IMR-90 (cell line): ENCODE data around the gene MCF2L. TPM values are rescaled to one million over a fixed set of nuclear protein-coding genes. Genes with fewer than 3 reads are reported as not detected.

Source experiments
- ATAC-seq: fragments of 200-7000 bp; cut with Tn5 transposase; 2 replicates; pipeline ENCODE4 v1.9.1; 2020; ENCODE audit warnings: low read depth, mild to moderate bottlenecking, moderate library complexity
- BruUV-seq: library from RNA; stranded (reverse); fragments of 400-500 nt; replicated peaks from 2 replicates; lab custom pipeline; 2021; lab: Mats Ljungman, UMichigan
- CTCF ChIA-PET: fragments of 300-600 bp; formaldehyde crosslinking; extraction: SDS; loops from one replicate; lab custom pipeline; 2021; ENCODE audit warnings: antibody characterized with exemption; lab: Yijun Ruan, JAX
- POLR2A ChIA-PET: fragments of 300-600 bp; sonication (Branson Sonifier 250); formaldehyde crosslinking; loops from one replicate; lab custom pipeline; 2022; ENCODE audit warnings: antibody characterized with exemption; ENCODE audit not compliant: unreplicated experiment; lab: Charles Lee
- DNase-seq: peaks from one replicate; pipeline ENCODE4 v3.0.0; 2013
- H2AFZ ChIP-seq: replicated peaks from 2 replicates; pipeline ENCODE3; 2013; ENCODE audit warnings: low read length, mild to moderate bottlenecking; ENCODE audit not compliant: poor library complexity
- H2AK5ac ChIP-seq: 2 replicates; pipeline ENCODE4 v1.6.1; 2013; ENCODE audit warnings: low read depth, low read length, inconsistent platforms
- H2AK9ac ChIP-seq: replicated peaks from 2 replicates; pipeline ENCODE3; 2013; ENCODE audit warnings: mild to moderate bottlenecking, low read depth, low read length, moderate library complexity; ENCODE audit not compliant: poor library complexity
- H2BK120ac ChIP-seq: 2 replicates; pipeline ENCODE4 v1.6.1; 2013; ENCODE audit warnings: low read depth, low read length, inconsistent platforms
- H2BK15ac ChIP-seq: 3 replicates; pipeline ENCODE4 v1.6.1; 2013; ENCODE audit warnings: low read depth, low read length, inconsistent platforms
- H2BK20ac ChIP-seq: 2 replicates; pipeline ENCODE4 v1.6.1; 2013; ENCODE audit warnings: low read depth, mild to moderate bottlenecking, inconsistent platforms, low read length, moderate library complexity
- H2BK5ac ChIP-seq: 2 replicates; pipeline ENCODE4 v1.6.1; 2013; ENCODE audit warnings: mild to moderate bottlenecking, low read depth, low read length, inconsistent platforms; ENCODE audit not compliant: poor library complexity, severe bottlenecking
- H3K14ac ChIP-seq: replicated peaks from 2 replicates; pipeline ENCODE4 v1.6.1; 2013; ENCODE audit warnings: low read depth, low read length, inconsistent platforms
- H3K18ac ChIP-seq: 2 replicates; pipeline ENCODE4 v1.6.1; 2013; ENCODE audit warnings: low read depth, low read length, control low read depth
- H3K23ac ChIP-seq: 2 replicates; pipeline ENCODE4 v1.6.1; 2013; ENCODE audit warnings: low read depth, low read length, inconsistent platforms
- H3K27ac ChIP-seq: 2 replicates; pipeline ENCODE4 v1.5.1; 2013; ENCODE audit warnings: mild to moderate bottlenecking, control low read depth, low read length; ENCODE audit not compliant: insufficient read depth
- H3K27me3 ChIP-seq: 2 replicates; pipeline ENCODE4 v1.6.1; 2013; ENCODE audit warnings: low read length; ENCODE audit not compliant: control insufficient read depth, insufficient read depth
- H3K36me3 ChIP-seq: 2 replicates; pipeline ENCODE4 v1.6.1; 2013; ENCODE audit warnings: low read length, mixed read lengths; ENCODE audit not compliant: control insufficient read depth, insufficient read depth
- H3K4ac ChIP-seq: 2 replicates; pipeline ENCODE4 v1.6.1; 2013; ENCODE audit warnings: low read depth, low read length, inconsistent platforms
- H3K4me1 ChIP-seq: 2 replicates; pipeline ENCODE4 v1.6.1; 2013; ENCODE audit warnings: low read length, mixed read lengths; ENCODE audit not compliant: control insufficient read depth, insufficient read depth
- H3K4me2 ChIP-seq: 2 replicates; pipeline ENCODE4 v1.6.1; 2013; ENCODE audit warnings: low read depth, mild to moderate bottlenecking, control low read depth, low read length, moderate library complexity
- H3K4me3 ChIP-seq: 2 replicates; pipeline ENCODE4 v1.5.1; 2013; ENCODE audit warnings: low read depth, mild to moderate bottlenecking, control low read depth, low read length, moderate library complexity; ENCODE audit not compliant: insufficient read depth
- H3K56ac ChIP-seq: 2 replicates; pipeline ENCODE4 v1.6.1; 2013; ENCODE audit warnings: low read length, inconsistent platforms; ENCODE audit not compliant: insufficient read depth; ENCODE audit errors: extremely low read depth
- H3K79me1 ChIP-seq, 2 experiments: 2 replicates each; pipeline ENCODE4 v1.6.1; 2013; ENCODE audit warnings: low read length in 2 of 2, inconsistent platforms in 1 of 2, low read depth in 1 of 2
- H3K9ac ChIP-seq: 2 replicates; pipeline ENCODE4 v1.6.1; 2013; ENCODE audit warnings: low read depth, low read length, control low read depth
- H3K9me1 ChIP-seq: 2 replicates; pipeline ENCODE4 v1.6.1; 2013; ENCODE audit warnings: low read length, inconsistent platforms; ENCODE audit not compliant: insufficient read depth
- H3K9me3 ChIP-seq: 2 replicates; pipeline ENCODE4 v1.6.1; 2013; ENCODE audit warnings: low read length; ENCODE audit not compliant: control insufficient read depth, insufficient read depth
- H4K20me1 ChIP-seq: 2 replicates; pipeline ENCODE4 v1.6.1; 2013; ENCODE audit warnings: low read length, inconsistent platforms; ENCODE audit not compliant: insufficient read depth
- H4K5ac ChIP-seq: 2 replicates; pipeline ENCODE4 v1.6.1; 2013; ENCODE audit warnings: mild to moderate bottlenecking, low read depth, low read length, control low read depth
- H4K8ac ChIP-seq, 2 experiments: 2 replicates each; pipeline ENCODE4 v1.6.1; 2013; ENCODE audit warnings: low read depth in 2 of 2, low read length in 2 of 2, control low read depth in 1 of 2, inconsistent platforms in 1 of 2
- H4K91ac ChIP-seq: 2 replicates; pipeline ENCODE4 v1.6.1; 2013; ENCODE audit warnings: low read depth, low read length, inconsistent platforms; ENCODE audit not compliant: insufficient read depth
- CHD1 ChIP-seq: IDR thresholded peaks from 2 replicates; pipeline ENCODE4 v1.6.1; 2012; ENCODE audit warnings: low read depth, low read length, improper control_type of control experiment
- NFE2L2 ChIP-seq: fragments of 150-350 bp; IDR thresholded peaks from 2 replicates; pipeline ENCODE4 v1.6.1; 2016; ENCODE audit warnings: low read depth, mild to moderate bottlenecking, low read length
- POLR2A ChIP-seq: IDR thresholded peaks from 2 replicates; pipeline ENCODE4 v1.6.1; 2012; ENCODE audit warnings: mild to moderate bottlenecking, low read depth, low read length
- RAD21 ChIP-seq: IDR thresholded peaks from 2 replicates; pipeline ENCODE4 v1.6.1; 2012; ENCODE audit warnings: low read length, improper control_type of control experiment
- RCOR1 ChIP-seq: IDR thresholded peaks from 2 replicates; pipeline ENCODE4 v1.6.1; 2012; ENCODE audit warnings: mild to moderate bottlenecking, low read length, improper control_type of control experiment; ENCODE audit not compliant: insufficient replicate concordance
- SMC3 ChIP-seq: fragments of 150-350 bp; IDR thresholded peaks from 2 replicates; pipeline ENCODE4 v1.6.1; 2016; ENCODE audit warnings: low read depth, mild to moderate bottlenecking, antibody characterized with exemption, low read length, moderate library complexity
- WGBS, 2 experiments: methylation state at CpG; one replicate each; pipeline versions ENCODE4 v1.1.5 to v1.1.7; 2013; ENCODE audit warnings: missing lambda C conversion rate in 2 of 2; ENCODE audit not compliant: insufficient read length in 1 of 2; ENCODE audit errors: extremely low coverage in 2 of 2; 5-methylcytosine and 5-hydroxymethylcytosine counted together
- dilution Hi-C: fragments of 300-500 bp; cut with HindIII; formaldehyde crosslinking; loops from one replicate; pipeline ENCODE4 v1.14.3; 2018; ENCODE audit warnings: low sequenced_read_pairs; ENCODE audit not compliant: unreplicated experiment
- in situ Hi-C: fragments of 300-500 bp; cut with MboI; formaldehyde crosslinking; loops from 3 replicates; pipeline ENCODE4 v1.14.3; 2019; ENCODE audit warnings: low sequenced_read_pairs, inconsistent platforms, mixed read lengths
- intact Hi-C: fragments of 100-400 bp; cut with micrococcal nuclease; formaldehyde crosslinking; loops from 2 replicates; pipeline ENCODE4 v1.10.0; 2022
- polyA plus RNA-seq, 3 experiments: library from polyadenylated mRNA; depleted of rRNA; stranded (reverse); fragments of >200 nt; gene quantifications; 2 replicates each; pipeline ENCODE4 v1.2.3, GENCODE V29; 2012; ENCODE audit warnings: low replicate concordance in 1 of 3
- total RNA-seq: library from RNA; depleted of rRNA; stranded (reverse); fragments of >200 nt; gene quantifications from 2 replicates; pipeline ENCODE4 v1.2.3, GENCODE V29; 2012
- TF ChIP-seq, protein P1 (sequence below): fragments of 150-350 bp; IDR thresholded peaks from 2 replicates; pipeline ENCODE4 v1.6.1; 2017; ENCODE audit warnings: mild to moderate bottlenecking, antibody characterized with exemption, low read length, low read depth

MCF2L gene
- total and polyA plus RNA-seq, 2 of the 4 experiments (the other 2 are of a cell fraction), result 0.18 TPM; not detected in 1

DNA sequence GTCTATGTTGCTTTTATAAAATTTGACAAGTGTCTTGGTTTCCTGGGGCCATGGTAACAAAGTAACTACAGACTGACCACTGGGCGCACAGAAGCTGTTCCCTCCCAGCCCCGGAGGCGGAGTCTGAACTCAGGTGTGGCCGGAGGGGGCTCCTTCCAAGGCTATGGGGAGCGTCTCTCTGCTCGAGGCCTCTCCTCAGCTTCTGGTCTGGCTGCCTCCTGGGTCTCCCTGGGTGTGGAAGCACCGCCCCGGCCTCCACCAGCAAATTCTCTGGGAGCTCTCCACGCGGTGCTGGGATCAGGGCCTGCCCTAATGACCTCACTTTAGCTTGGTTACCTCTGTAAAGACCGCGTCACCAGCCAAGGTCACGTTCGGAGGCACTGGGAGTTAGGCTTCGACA, 90.9 kb downstream of the MCF2L start:
- in situ Hi-C loops (no loop called here), dilution Hi-C loops (no loop called here), intact Hi-C loops (no loop called here)
- no peaks in the 10 kb centered on the region for H3K4me1 ChIP-seq
- 56% methylated on average over 11 of the region's 15 CpGs; no CpG with 5 or more reads in 1 of the 2 experiments for WGBS, 2 experiments
- H2BK20ac ChIP-seq, result no peak overlapping the region
- H2BK15ac ChIP-seq, result no peak overlapping the region
- DNase-seq (no peak), ATAC-seq (no peak)
- H4K20me1 ChIP-seq, result no peaks in the 10 kb centered on the region; the same call in 1 of the 2 replicates
- peaks cover 4% of the 10 kb centered on the region for H3K27me3 ChIP-seq
- ChIA-PET POLR2A (interaction anchor here (0.6 kb wide), 1 partner anchor 238 kb away, joined by 3 read pairs; no protein-coding TSS in a partner anchor), CTCF (no interaction called here)
- no peak overlapping the region for H3K56ac ChIP-seq
- no peak overlapping the region for H4K5ac ChIP-seq
- no peak for TF ChIP-seq RAD21
- TF ChIP-seq SMC3, result no peak
- TF ChIP-seq POLR2A, result no peak
- TF ChIP-seq NFE2L2, result no peak
- TF ChIP-seq CHD1, result no peak
- TF ChIP-seq, protein P1, sequence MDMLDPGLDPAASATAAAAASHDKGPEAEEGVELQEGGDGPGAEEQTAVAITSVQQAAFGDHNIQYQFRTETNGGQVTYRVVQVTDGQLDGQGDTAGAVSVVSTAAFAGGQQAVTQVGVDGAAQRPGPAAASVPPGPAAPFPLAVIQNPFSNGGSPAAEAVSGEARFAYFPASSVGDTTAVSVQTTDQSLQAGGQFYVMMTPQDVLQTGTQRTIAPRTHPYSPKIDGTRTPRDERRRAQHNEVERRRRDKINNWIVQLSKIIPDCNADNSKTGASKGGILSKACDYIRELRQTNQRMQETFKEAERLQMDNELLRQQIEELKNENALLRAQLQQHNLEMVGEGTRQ, result no peak
- TF ChIP-seq RCOR1, result no peak
- H2BK5ac ChIP-seq, result no peak overlapping the region
- no peak overlapping the region for H3K4me3 ChIP-seq
- H3K79me1 ChIP-seq, result no peaks in the 10 kb centered on the region
- H3K9me1 ChIP-seq, result 0 out of 2 replicates have a peak, but pooled peaks cover 4% of the 10 kb centered on the region
- H2BK120ac ChIP-seq, result no peak overlapping the region
- no peak overlapping the region for H3K27ac ChIP-seq
- H3K4ac ChIP-seq, result no peak overlapping the region
- H3K9ac ChIP-seq, result no peak overlapping the region
- no peak overlapping the region for H3K4me2 ChIP-seq
- H3K23ac ChIP-seq, result no peak overlapping the region
- no peak overlapping the region for H4K91ac ChIP-seq
- no peak overlapping the region for H3K18ac ChIP-seq
- BruUV-seq, result no TSS peak
- H4K8ac ChIP-seq, result no peak overlapping the region
- H2AFZ ChIP-seq, result no peak overlapping the region
- H2AK9ac ChIP-seq, result no peak overlapping the region
- H3K9me3 ChIP-seq, result peaks cover 5% of the 10 kb centered on the region; the same call in 1 of the 2 replicates
- H3K36me3 ChIP-seq, result no peaks in the 10 kb centered on the region
- no peak overlapping the region for H2AK5ac ChIP-seq
- no peak overlapping the region for H3K14ac ChIP-seq
